Stimulated activated naive CD4-positive, alpha-beta T cell treated with Interleukin-2 at 50 U/mL for 16 hours (primary cell): ENCODE data around the gene PSMA8.
"Not testable (repeated sequence)": the region's sequence is repeated elsewhere in the genome, so short reads cannot be mapped to it uniquely, and the experiment has no call there.

Source experiments
- DNase-seq: peaks from one replicate; lab custom pipeline; 2025; lab: John Stamatoyannopoulos, UW

The PSMA8 gene

DNA sequence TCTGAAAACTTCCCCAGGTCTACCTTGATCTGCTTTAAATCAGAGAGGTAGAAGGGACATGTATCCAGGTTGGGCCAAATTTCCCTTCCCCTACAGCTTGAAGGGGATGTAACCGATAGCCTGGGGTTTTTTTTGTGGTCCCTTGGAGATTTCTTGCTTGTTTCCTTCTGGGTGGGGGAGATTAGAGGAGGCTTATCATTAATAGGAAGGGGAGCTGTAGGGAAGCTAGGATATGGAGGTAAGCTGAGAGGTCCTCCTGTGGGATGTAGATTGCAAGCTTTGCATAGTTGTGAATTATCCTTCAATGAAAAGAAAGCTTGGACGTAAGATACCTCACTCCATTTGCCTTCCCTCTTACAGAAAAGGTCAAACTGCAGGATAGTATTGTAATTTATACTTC is 103.7 kb downstream of the PSMA8 start:
- not testable (repeated sequence) for DNase-seq

- not testable (repeated sequence) for DNase-seq
Measured at GRCh38 chr18:26238718-26239117, 105.0 kb downstream of the PSMA8 start.

- not testable (repeated sequence) for DNase-seq
Measured at GRCh38 chr18:26242392-26242791, 108.7 kb downstream of the PSMA8 start.
